ENCODE results near the gene PHC3. TPM values are rescaled to one million over a fixed set of nuclear protein-coding genes. Genes with fewer than 3 reads are reported as not detected.

PHC3 gene
- total and polyA plus RNA-seq, 3 donors from 2014 or later, result 24.8 to 96.1 (median 93.5) TPM

DNA sequence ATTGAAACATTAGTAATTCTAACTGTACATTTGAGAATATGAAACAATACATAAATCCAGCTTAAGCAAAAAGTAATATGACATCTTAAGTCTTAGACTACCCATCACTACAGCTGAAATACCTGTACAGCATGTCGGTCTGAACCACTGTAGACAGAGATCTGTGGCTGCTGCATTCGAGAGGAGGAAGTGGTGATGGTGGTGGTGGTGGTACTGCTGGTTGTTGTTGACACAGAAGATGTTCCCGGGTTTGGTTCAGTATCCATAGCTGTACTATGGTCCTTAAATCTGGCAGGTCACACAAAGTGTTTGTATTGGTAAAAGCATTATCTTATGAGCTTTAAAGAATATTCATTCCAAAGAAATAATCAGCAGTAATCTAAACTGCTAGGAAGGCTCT lies 2.9 kb downstream of the PHC3 start:
- WGBS, 2 donors, result 80 to 85% methylated on average over 3 of the region's 3 CpGs

DNA sequence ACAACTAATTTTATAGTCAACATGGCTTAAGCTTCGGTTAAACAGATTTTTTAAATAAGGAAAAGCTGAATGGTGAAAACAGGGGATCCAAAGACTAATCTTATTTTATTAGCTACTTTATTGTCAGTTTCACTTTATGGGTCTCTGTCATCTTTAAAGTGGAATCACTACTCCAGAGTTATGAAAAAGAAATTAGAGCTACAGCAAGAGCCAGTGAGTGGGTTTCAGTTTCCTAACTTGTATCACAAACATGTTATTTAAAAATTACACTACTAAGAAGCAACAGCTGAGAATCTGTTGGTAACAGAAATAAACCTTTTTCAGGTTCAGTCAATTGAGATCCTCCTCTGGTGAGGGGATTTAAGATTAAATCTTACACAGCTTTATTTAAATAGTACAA lies 10.0 kb downstream of the PHC3 start:
- DNase-seq, result no peak
- H3K36me3 ChIP-seq (ENCODE audit: low read depth, missing control alignments), result peaks cover 2% of the 10 kb centered on the region

More for the DNA sequence above, 2.9 kb downstream of the PHC3 start:
- Histone ChIP-seq H3K27ac (no peak overlapping the region), H3K4me1 (peaks cover 7% of the 10 kb centered on the region), H3K27me3 (no peaks in the 10 kb centered on the region), H3K9me3 (no peaks in the 10 kb centered on the region), H3K36me3 (ENCODE audit: low read depth, missing control alignments) (peaks cover 3% of the 10 kb centered on the region), H3K4me3 (no peak overlapping the region)
- TF ChIP-seq, protein P1, sequence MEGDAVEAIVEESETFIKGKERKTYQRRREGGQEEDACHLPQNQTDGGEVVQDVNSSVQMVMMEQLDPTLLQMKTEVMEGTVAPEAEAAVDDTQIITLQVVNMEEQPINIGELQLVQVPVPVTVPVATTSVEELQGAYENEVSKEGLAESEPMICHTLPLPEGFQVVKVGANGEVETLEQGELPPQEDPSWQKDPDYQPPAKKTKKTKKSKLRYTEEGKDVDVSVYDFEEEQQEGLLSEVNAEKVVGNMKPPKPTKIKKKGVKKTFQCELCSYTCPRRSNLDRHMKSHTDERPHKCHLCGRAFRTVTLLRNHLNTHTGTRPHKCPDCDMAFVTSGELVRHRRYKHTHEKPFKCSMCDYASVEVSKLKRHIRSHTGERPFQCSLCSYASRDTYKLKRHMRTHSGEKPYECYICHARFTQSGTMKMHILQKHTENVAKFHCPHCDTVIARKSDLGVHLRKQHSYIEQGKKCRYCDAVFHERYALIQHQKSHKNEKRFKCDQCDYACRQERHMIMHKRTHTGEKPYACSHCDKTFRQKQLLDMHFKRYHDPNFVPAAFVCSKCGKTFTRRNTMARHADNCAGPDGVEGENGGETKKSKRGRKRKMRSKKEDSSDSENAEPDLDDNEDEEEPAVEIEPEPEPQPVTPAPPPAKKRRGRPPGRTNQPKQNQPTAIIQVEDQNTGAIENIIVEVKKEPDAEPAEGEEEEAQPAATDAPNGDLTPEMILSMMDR (IDR thresholded peaks at IDR 0.05), result no peak
- no peak for TF ChIP-seq POLR2A (IDR thresholded peaks at IDR 0.05)
- intact Hi-C loops (cut with DNase I; ENCODE audit: low total_unique reads), result no loop called here
- DNase-seq, result no peak

DNA sequence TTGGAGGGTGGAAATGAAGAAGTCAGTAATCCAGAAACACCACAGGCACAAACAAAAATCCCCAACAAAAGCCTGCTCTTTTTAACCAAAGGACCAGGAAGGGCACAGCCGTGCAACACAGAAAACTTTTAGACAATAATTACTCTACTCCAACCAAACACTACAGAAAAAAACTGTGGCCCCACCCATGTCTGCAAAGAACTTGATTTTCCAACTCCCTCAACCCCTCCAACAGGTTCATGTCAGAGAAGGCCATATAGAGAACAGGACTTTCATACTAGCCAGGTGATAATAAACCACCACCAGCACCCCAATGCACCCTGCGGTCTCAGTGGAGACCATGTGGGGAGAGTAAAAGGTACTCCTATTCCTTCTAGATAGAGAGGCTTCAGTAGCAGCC lies 16.8 kb downstream of the PHC3 start:
- no peak for DNase-seq
- Histone ChIP-seq H3K36me3 (ENCODE audit: low read depth, missing control alignments) (no peaks in the 10 kb centered on the region), H3K4me3 (no peak overlapping the region), H3K27me3 (no peaks in the 10 kb centered on the region), H3K9me3 (no peaks in the 10 kb centered on the region), H3K4me1 (peaks cover 5% of the 10 kb centered on the region), H3K27ac (no peak overlapping the region)
- TF ChIP-seq, protein P1 (IDR thresholded peaks at IDR 0.05), result no peak
- TF ChIP-seq POLR2A (IDR thresholded peaks at IDR 0.05), result no peak
- WGBS, 2 donors, result 88 to 89% methylated on average over 2 of the region's 2 CpGs
- intact Hi-C loops (cut with DNase I; ENCODE audit: low total_unique reads), result no loop called here

More for the DNA sequence above, 10.0 kb downstream of the PHC3 start:
- no peak overlapping the region for H3K4me3 ChIP-seq
- TF ChIP-seq, protein P1 (IDR thresholded peaks at IDR 0.05), result no peak
- TF ChIP-seq POLR2A (IDR thresholded peaks at IDR 0.05), result no peak
- H3K27ac ChIP-seq, result no peak overlapping the region
- no peaks in the 10 kb centered on the region for H3K27me3 ChIP-seq
- no peaks in the 10 kb centered on the region for H3K9me3 ChIP-seq
- H3K4me1 ChIP-seq, result no peaks in the 10 kb centered on the region
- intact Hi-C loops (cut with DNase I; ENCODE audit: low total_unique reads), result no loop called here
- 80 to 88% methylated on average over 1 of the region's 1 CpG for WGBS, 2 donors

DNA sequence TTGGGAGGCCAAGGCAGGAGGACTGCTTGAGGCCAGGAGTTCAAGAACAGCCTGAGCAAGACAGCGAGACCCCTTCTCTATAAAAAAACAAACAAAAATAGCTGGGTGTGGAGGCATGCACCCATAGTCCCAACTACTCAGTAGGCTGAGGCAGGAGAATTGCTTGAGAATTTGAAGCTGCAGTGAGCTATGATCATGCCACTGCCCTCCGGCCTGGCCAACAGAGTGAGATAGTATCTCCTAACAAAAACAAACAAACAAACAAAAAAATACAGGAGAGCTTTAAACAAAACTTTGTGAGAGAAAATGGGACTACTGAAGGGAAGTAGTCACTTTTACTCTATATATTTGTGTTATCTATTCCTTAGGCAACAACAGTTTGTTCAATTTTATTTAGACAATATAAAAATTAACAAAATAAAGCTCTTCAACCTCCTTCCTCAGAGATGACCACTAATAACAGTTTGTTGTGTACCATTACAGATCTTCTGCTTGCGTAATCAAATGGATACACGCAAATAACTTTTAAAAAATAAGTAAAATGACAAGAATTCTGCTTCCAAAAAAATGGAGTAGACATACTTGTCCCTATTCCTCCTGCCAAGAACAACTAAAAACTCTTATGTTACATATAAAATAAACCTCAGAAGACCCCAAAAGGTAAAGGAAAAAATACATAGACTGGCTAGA lies 17.4 kb downstream of the PHC3 start:
- H3K27me3 ChIP-seq, result no peaks in the 10 kb centered on the region
- no peaks in the 10 kb centered on the region for H3K9me3 ChIP-seq
- no peak for DNase-seq
- TF ChIP-seq POLR2A (IDR thresholded peaks at IDR 0.05), result no peak
- TF ChIP-seq, protein P1 (IDR thresholded peaks at IDR 0.05), result no peak
- H3K36me3 ChIP-seq (ENCODE audit: low read depth, missing control alignments), result no peaks in the 10 kb centered on the region
- peaks cover 5% of the 10 kb centered on the region for H3K4me1 ChIP-seq
- intact Hi-C loops (cut with DNase I; ENCODE audit: low total_unique reads), result no loop called here
- 88 to 91% methylated on average over 4 of the region's 4 CpGs for WGBS, 2 donors
- H3K27ac ChIP-seq, result no peak overlapping the region
- no peak overlapping the region for H3K4me3 ChIP-seq

DNA sequence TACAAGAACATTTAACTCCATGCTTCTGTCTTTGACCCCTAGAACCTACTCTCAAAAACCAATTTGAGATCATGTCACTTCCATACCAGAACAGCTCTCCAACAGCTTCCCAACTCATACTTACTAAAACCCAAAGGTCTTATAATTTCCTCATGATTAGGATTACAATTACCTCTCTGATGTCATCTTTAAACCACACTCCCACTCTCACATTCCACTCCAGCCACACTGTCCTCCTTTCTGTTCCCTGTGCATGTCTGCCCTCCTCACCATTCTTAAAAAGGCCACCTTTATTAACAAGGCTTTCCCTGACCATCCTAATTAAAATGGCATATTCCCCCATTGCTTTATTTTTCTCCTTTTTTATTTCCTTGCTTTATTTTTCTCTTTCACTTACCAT lies 18.9 kb downstream of the PHC3 start:
- H3K36me3 ChIP-seq (ENCODE audit: low read depth, missing control alignments), result no peaks in the 10 kb centered on the region
- no peak for TF ChIP-seq POLR2A (IDR thresholded peaks at IDR 0.05)
- TF ChIP-seq, protein P1 (IDR thresholded peaks at IDR 0.05), result no peak
- H3K4me3 ChIP-seq, result no peak overlapping the region
- DNase-seq, result no peak
- no peaks in the 10 kb centered on the region for H3K9me3 ChIP-seq
- H3K27me3 ChIP-seq, result no peaks in the 10 kb centered on the region
- intact Hi-C loops (cut with DNase I; ENCODE audit: low total_unique reads), result no loop called here
- H3K27ac ChIP-seq, result no peak overlapping the region
- peaks cover 5% of the 10 kb centered on the region for H3K4me1 ChIP-seq
